HepG2 (cell line): Measurements from ENCODE around the gene TRABD. TPM values are rescaled to one million over a fixed set of nuclear protein-coding genes. Genes with fewer than 3 reads are reported as not detected.
A peak's percentile ranks its signal among the peaks of the same experiment; 100 is the strongest.

Source experiments
- GABPB1 ChIP-seq: IDR thresholded peaks from 2 replicates; pipeline ENCODE4 v1.6.1; 2016; ENCODE audit warnings: mild to moderate bottlenecking, missing genetic modification reagents, moderate library complexity, missing compliant biosample characterization
- HDAC1 ChIP-seq: sonication (generic); formaldehyde crosslinking; IDR thresholded peaks from 2 replicates; pipeline ENCODE4 v1.5.1; 2020; ENCODE audit warnings: mild to moderate bottlenecking, missing genetic modification reagents
- HNF4A ChIP-seq: sonication (generic); formaldehyde crosslinking; IDR thresholded peaks from 2 replicates; pipeline ENCODE4 v1.4.0; 2020; ENCODE audit warnings: missing genetic modification reagents
- MIXL1 ChIP-seq: IDR thresholded peaks from 2 replicates; pipeline ENCODE4 v1.6.1; 2016
- NONO ChIP-seq, 2 experiments: fragments of 450-650 bp in 1 of 2; sonication (generic) in 1 of 2; formaldehyde crosslinking in 1 of 2; IDR thresholded peaks in 1 of 2; conservative IDR thresholded peaks in 1 of 2; 2 replicates each; pipeline versions ENCODE4 v1.6.1 to v1.8.0; 2017 to 2022; ENCODE audit warnings: mild to moderate bottlenecking in 1 of 2, missing genetic modification reagents in 1 of 2, moderate library complexity in 1 of 2
- NR2F6 ChIP-seq, 2 experiments: IDR thresholded peaks; 2 replicates each; pipeline ENCODE4 v1.6.1; 2016; ENCODE audit warnings: antibody characterized with exemption in 1 of 2, mild to moderate bottlenecking in 1 of 2
- PATZ1 ChIP-seq: sonication (generic); formaldehyde crosslinking; IDR thresholded peaks from 2 replicates; pipeline ENCODE4 v1.4.0; 2020; ENCODE audit warnings: missing genetic modification reagents
- RARA ChIP-seq: IDR thresholded peaks from 2 replicates; pipeline ENCODE4 v1.6.1; 2016; ENCODE audit warnings: missing genetic modification reagents, missing compliant biosample characterization
- REPIN1 ChIP-seq: sonication (generic); formaldehyde crosslinking; IDR thresholded peaks from 2 replicates; pipeline ENCODE4 v1.8.0; 2022; ENCODE audit warnings: missing genetic modification reagents, low read depth, mild to moderate bottlenecking, borderline replicate concordance
- ZNF180 ChIP-seq: sonication (generic); formaldehyde crosslinking; IDR thresholded peaks from 2 replicates; pipeline ENCODE4 v1.4.0; 2020; ENCODE audit warnings: low read depth, missing genetic modification reagents, borderline replicate concordance
- polyA plus RNA-seq, 8 experiments: library from polyadenylated mRNA; depleted of rRNA in 3 of 8; stranded (reverse) in 7 of 8; unstranded in 1 of 8; fragments of >200 nt; fragmentation: Illumina TruSeq in 4 of 8; extraction: Trizol in 4 of 8; gene quantifications; 2 replicates each; pipeline versions ENCODE4 v1.2.1 to v1.2.3, GENCODE V29; 2011 to 2016; ENCODE audit warnings: low read depth in 4 of 8, missing spikeins in 1 of 8, mixed read lengths in 1 of 8; ENCODE audit not compliant: insufficient read depth in 1 of 8
- total RNA-seq, 5 experiments: library from RNA; depleted of rRNA; stranded (reverse); fragments of >200 nt; fragmentation: Illumina TruSeq; extraction: Trizol; gene quantifications; 2 replicates each; pipeline ENCODE4 v1.2.3, GENCODE V29; 2016; ENCODE audit warnings: low read depth in 1 of 5

The TRABD gene
- total and polyA plus RNA-seq, 2 of the 13 experiments (the other 11 are each of a cell fraction or from before 2014, with no cell fraction given) = 21.5 to 28.9 TPM

DNA sequence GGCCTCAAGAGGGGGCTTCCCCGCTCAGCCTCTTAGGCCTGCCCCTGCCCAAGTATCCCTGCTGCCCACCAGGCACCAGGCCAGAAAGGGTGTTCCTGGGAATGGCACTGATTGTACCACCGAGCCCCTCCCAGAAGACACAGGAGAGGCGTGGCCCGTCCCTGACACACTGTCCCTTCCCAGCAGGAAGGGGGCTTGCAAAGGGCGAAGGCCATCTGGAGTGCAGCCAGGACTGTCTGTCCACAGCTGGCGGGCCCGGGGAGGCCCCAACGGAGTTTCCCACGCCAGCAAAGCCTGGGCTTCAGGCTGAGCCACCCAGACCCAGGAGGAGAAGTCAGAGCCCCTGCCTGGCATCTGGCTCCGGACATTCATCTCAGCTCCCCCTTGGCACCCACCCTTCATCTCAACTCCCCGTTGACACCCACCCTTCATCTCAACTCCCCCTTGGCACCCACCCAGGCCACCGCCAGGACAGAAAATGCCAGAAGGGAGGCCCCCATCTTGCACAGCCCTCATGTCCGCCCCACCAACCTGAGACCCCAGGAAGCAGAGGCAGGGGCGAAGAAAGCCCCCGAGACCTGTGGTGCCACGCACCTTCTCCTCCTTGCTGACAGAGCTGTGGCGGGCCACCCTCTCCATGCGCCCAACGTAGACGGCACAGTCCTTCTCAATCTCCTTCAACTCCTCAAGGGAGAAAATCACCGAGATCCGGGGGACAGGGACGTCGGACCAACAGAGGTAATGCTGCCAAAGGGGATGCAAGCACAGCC, 39.7 kb downstream of the TRABD start (continued):
- TF ChIP-seq NONO (IDR thresholded peaks at IDR 0.05) = no peak
- TF ChIP-seq NONO (CRISPR knock-in tag; conservative IDR thresholded peaks at IDR 0.05) = 0 out of 2 replicates have a peak, but pooled peaks have one; percentile 16
- peak; percentile 16; the same call in 1 of the 2 replicates for TF ChIP-seq GABPB1
- no peak for TF ChIP-seq REPIN1 (CRISPR knock-in tag)
- TF ChIP-seq MIXL1 (CRISPR knock-in tag) = no peak
- TF ChIP-seq NR2F6 (IDR thresholded peaks at IDR 0.05) = 0 out of 2 replicates have a peak, but pooled peaks have one; percentile 31
- peak; percentile 48; the same call in 1 of the 2 replicates for TF ChIP-seq NR2F6 (CRISPR knock-in tag; IDR thresholded peaks at IDR 0.05)
- TF ChIP-seq RARA = peak; percentile 46
- TF ChIP-seq HNF4A = peak; percentile 70
- TF ChIP-seq HDAC1 (CRISPR knock-in tag) = peak; percentile 56
- no peak for TF ChIP-seq ZNF180
- peak; percentile 70 for TF ChIP-seq PATZ1 (CRISPR knock-in tag)
- TF ChIP-seq, all 625 proteins: peak for 23
